GM18517 (cell line): ENCODE results near the gene HSPA8.
"Not testable (repeated sequence)": the region's sequence is repeated elsewhere in the genome, so short reads cannot be mapped to it uniquely, and the experiment has no call there.

Source experiments
- ATAC-seq: cut with Tn5 transposase; IDR thresholded peaks from one replicate; pipeline ENCODE4 v1.9.1; 2021; ENCODE audit warnings: mild to moderate bottlenecking, moderate library complexity; ENCODE audit not compliant: unreplicated experiment

HSPA8 gene

DNA sequence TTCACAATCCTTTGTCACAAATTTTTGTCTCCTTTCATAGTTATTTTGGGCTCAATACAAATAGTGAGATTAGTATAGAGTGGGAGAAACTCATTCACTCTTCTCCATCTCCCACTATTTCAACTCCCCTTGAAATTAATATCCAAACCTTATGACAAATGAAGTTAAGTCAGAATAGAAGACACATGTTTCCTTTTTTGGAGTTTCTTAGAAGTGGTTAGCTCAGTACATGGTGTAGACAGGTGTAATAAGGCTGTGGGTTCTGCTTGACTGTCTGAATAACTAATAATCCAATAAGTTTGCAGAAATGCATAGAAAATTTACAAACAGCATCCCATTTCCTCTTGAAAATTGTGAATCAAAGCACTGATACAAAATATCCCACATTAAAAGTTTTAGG lies 10.8 kb upstream of the HSPA8 start:
- ATAC-seq = no peak

DNA sequence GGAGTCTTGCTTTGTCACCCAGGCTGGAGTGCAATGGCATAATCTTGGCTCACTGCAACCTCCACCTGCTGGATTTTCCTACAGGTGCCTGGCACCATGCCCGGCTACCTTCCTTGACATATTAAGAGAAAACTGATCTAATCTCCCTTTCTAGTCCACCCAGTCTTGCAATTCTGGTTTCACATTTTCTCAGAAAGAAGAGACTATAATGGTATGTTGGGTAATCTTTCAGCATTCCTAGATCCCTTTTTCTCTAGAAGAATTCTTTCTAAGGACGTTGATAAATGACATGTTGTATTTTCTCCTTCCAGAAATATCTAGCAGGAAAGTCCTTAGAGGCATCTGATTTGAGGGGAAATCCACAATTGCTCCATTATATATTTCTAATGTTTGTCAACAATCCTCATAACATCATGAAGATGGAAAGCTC lies 10.4 kb upstream of the HSPA8 start:
- ATAC-seq = no peak

DNA sequence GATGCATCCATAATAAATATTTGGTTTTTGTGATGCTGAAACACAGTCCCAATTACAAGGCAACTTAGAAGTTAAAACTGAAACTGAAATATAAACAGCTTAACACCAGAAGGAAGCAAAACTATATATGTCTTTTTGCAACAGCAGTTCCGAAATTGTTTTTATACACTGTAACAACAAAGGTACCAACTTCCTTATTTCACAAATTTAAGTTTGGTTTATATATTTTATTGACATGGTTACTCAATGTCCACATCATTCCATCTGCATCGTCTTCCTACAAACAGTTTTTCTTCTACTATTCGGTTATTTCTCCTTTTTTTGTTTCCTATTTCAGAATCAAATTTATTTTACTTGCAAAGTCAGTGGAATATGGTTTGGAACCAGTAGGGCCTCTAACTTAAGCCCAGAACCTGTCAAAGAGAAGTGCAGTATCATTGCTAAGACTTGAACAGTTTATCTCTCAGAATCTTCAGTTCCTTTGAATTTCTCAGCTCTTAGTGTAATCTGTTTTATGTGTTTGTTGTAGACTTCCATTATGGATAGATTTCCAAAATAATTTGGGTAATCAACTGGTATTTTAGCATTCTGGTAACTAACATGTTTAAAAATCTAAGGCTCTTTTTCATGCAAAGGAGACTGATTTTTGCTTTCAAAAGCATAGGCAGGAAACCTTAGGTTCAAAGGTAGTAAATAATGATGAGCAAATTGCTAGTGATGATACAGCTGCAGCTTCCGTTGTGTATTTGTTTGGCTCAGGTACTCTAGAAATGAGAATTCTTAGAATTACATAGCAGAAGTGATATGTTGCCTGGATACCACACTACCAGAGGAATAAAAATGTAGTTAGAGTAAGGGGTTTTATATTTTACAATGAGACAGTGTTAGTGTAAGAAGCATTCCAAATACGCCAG lies 8.2 kb upstream of the HSPA8 start:
- ATAC-seq = peak; percentile 61

DNA sequence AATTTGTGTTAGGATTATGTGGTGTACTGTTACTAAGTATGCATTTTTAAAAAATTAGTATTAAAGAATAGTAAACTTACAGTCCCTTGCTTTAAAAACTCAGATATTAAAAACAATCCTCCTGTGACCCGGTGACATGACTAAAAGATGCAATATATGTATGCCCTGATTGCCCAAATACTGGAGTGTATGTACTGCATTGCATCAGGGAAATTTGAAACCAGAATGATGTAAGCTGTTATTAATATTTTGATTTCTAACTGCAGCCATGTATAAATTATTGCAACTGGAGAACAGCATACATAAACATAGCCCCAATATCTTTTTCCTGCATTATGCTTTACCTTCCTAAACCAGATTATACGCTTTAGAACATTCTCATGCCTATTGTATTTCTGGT lies 3.7 kb upstream of the HSPA8 start:
- no peak for ATAC-seq

DNA sequence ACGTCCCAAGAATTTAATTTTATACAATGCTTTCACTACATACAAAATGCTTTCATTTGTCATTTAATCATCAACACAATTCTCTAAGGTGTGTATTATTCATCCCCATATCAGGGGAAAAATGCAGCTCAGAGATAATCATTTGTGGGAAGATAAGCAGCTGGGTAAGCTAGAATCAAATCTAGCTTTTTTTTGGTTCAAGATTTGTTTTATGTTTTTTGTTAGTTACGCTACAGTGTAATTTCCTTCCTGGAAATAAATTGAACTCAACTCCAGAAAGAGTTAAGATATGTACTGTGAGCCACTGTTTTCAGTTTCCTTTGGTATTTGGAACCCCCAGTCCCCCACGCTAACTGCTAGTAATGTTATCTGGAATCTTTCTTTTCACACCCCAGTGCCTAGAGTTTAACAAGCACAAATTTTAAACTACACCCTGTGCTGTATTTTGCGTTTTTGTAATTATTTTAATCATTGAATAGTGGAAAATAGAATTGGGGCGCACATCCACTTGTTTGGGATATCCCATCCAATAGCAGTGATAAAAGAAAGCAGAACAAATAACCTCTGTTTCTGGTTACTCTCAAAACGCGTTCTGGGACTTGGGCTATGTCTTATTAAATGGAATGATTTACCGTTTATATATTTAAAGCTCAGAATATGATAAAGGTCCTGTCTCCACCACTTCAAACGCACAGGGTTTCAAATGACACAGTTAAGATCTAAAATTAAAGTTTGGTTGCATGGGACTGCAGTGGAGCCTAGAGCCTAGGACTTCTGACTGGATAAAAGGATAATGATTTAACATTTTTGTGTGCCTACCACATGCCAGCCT lies 2.1 kb upstream of the HSPA8 start:
- no peak for ATAC-seq

DNA sequence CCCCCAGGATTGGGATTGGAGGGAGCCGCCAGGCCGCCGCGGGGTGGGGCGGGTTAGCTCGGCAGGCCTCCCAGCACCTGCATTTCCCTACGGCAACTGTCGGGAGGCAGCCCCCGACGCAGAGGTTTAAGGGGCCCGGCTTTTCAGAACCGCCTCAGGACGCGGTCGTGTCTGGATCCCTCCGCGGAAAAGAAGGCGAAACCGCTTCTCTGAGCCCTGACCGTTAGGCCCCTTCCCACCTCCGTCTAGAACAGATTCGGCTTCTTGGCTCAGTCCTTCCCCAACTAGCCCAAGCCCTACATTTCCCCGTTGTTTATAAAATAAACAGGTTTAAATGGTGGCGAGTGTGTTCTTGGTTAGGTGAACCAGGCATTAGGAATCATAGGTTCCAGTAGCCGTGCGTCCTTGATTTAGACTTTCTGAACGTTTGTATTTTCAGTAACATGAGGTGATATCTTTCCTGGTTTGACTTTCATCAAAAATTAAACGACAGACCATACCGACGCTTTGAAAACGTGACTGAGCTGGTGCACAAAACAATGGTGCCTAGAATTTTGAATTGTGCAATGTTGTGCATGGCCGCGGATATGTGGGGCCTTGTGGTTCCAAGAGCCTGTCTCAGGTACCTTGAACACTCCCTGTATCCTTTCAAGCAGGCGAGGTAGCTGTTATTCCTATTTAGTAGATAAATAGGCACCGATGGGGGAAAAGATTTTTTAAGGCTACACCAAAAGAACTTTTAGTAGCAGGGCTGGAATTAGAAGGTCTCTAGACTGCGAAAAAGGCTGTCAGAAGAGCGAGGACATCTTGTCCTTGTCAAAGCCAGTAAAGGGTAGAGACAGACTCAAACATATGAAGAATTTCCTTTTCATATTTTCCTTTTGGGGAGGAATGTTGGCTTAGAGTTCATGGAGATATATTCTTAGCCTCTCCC lies 1.2 kb upstream of the HSPA8 start:
- no peak for ATAC-seq

DNA sequence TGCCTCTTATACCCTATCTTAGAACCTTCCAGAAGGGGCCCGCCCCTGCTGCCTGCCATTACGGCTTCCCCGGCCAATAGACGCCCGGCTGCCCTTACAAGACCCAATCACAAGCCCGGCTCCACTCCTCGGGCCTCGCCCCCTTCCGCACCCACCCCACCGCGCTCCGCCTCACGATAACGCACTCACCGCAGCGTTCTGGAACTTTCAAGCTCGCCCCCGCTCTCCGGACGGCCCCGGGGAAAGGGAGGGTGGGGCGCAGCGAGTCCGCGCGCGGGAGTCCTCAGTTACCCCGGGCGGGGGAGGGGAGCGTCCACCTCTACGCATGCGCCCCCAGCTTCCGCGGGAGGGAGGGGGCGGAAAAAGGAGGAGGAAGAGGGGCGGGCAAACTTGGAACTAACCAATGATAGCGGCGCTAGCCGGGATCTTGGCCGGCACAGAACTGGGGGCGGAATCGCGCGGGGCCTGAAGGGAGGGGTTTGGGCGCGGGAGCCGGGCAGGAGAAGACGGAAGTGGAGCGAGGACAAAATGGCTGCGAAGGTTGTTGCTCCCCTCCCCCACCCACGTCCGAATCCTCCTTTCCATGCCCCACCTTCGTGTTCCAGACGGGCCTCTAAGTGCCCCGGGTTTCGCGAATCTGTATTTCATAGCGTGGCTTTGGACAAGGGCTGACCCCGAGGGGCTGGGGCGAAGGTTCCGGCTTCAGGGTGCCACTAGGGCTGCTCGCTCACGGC lies 389 bp upstream of the HSPA8 start:
- peak; percentile 83 for ATAC-seq

DNA sequence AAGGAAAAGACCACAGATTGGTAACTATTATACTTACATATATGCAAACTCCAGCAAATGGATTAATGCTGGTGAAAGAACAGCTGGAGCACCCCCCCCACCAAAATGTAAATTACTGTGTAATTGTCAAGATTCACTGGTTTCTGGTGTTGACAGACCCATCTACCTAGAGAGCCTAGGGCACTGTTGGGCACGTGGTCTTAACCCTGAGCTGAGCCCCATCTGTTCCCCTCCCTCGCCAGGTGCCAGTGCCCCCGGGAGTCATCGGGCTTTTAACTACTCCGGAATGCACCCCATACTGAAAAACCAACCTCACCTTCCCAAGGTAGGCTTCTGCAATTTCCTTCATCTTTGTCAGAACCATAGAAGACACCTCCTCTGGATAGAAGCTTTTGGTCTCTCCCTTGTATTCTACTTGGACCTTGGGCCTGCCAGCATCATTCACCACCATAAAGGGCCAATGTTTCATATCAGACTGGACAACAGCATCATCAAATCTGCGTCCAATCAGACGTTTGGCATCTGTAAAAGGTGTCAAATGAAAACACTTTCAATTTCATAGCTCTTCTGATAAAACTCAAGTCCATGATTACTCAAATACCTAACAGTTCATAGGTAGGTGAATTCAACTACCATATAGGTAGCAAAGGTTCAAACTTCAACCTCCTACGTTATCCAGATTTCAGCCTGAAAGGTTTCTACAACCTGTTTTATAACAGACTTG lies 1.5 kb downstream of the HSPA8 start:
- ATAC-seq = no peak

DNA sequence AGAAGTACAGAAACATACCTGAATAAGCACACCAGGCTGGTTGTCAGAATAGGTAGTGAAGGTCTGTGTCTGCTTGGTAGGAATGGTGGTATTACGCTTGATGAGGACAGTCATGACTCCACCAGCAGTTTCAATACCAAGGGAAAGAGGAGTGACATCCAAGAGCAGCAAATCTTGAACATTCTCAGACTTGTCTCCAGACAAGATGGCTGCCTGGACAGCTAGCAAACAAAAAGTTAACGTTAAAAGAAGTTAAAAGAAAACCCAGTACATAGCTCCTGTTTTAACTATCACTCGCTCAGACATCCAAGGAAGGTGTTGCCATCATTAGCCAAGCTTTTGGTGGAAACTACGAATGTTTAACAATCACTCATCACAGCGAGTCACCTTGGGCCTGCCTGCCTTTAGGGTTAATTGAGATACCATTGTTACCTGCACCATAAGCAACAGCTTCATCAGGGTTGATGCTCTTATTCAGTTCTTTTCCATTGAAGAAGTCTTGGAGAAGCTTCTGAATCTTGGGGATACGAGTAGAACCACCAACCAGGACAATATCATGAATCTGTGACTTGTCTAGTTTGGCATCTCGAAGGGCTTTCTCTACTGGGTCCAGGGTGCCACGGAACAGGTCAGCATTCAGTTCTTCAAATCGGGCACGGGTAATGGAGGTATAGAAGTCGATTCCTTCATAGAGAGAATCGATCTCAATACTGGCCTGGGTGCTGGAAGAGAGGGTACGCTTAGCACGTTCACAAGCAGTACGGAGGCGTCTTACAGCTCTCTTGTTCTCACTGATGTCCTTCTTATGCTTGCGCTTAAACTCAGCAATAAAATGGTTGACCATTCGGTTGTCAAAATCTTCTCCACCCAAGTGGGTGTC lies 2.7 kb downstream of the HSPA8 start:
- not testable (repeated sequence) for ATAC-seq

DNA sequence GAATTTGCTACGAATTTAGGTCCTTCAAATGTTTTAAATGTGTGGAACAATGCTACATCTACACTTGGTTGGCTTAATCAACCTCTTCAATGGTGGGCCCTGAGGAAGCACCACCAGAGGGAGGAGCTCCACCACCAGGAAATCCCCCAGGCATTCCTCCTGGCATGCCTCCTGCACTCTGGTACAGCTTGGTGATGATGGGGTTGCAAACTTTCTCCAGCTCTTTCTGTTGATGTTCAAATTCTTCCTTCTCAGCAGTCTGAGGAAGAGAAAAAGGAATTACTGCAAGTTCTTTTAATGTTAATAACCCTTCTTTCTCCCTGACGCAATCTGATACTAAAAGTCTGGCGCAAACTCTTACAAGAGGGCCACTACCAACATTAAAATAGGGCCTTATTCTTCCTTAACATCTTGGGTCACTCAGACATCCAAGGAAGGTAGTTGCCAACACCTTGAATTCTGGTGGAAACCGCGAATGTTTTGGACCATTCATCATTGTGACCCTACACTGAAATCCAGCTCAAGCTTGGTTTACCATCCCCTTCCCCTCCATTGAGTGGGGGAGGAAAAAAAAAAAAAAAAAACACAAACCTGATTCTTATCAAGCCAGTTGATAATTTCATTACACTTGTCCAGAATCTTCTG lies 4.2 kb downstream of the HSPA8 start:
- no peak for ATAC-seq

DNA sequence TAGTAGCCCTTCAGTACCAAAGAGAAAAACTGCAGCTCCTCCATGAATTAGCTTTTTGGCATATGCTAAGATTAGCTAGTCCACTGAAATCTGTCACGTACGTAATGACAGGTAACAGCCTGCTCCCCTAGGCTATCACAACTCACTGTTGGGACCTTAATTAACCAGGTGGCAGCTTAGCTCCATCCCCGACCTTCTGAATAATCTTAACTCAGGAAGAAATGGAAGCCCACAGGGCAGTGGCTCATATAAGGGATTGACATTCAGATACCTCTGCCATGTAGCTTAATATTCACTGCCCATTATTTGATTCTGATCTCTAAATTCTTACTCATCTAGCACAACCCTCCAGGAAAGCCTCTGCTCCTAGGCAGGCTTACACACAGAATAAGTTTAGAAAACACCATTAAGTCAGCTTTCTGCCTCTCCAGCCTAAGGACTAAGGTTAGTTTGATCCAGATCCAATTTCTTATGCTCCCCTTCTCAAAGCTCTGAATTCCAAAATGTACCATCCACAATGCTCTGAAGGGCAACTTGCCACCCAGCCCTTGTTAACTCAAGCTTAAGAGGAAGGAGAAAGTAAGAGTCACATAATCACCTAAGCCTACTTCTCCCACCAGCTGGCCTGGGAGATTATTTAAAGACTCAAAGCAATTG lies 5.0 kb downstream of the HSPA8 start:
- no peak for ATAC-seq

DNA sequence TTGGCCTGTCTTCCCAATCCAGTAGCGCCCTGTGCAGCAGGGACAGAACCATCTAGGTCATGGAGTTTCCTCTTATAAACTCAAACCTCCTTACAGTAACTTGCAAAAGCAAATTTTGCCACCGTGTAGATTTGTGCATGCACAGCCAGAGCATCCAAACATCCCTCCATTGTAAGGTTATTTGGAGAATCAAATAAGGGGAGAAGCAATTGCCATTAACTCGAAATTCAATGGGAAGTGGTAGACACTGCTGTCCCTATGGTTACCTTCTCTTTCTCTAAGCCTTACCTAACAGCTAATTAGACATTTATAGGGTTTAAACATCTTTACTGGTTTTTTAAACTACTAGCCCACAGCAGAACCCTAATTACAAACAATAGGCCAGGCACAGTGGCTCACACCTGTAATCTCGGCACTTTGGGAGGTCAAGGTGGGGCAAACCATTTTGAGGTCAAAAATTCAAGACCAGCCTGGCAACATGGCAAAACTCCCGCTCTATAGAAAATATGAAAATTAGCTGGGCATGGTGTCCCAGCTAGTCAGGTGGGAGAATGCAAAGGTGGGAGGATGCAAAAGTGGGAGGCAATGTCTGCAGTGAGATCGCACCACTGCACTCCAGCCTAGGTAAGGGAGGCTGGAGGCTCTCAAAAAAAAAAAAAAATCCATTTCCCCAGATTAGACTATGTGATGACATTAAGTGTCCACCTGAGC lies 6.6 kb downstream of the HSPA8 start:
- ATAC-seq = no peak

DNA sequence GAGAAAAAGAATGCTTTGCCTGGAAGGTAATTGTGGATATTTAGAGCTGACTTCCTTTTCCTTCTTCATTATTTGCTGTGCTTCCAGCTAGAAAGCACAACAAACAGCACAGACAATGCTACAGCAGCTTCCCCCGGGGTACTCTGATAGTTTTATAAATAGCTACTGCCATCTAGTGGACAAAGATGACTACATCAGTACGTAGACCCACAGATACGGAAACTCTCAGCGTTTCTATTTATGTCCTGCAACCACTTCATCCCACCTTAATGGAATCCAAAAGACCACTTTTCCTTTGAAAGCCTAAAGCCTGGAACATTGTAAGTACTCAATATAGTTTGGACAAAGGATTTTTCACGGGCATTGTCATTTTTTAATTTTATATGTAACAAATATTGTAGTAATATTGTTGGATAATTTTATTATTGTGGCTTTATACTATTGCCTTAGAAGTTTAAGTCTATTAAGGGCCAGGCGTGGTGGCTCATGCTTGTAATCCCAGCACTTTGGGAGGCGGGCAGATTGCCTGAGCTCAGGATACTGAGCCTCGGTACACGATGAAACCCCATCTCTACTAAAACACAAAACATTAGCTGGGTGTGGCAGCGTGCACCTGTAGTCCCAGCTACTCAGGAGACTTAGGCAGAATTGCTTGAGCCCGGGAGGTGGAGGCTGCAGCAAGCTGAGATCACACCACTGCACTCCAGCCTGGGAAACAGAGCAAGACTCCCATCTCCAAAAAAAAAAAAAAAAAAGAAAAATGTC lies 7.5 kb downstream of the HSPA8 start:
- ATAC-seq = peak; percentile 66

DNA sequence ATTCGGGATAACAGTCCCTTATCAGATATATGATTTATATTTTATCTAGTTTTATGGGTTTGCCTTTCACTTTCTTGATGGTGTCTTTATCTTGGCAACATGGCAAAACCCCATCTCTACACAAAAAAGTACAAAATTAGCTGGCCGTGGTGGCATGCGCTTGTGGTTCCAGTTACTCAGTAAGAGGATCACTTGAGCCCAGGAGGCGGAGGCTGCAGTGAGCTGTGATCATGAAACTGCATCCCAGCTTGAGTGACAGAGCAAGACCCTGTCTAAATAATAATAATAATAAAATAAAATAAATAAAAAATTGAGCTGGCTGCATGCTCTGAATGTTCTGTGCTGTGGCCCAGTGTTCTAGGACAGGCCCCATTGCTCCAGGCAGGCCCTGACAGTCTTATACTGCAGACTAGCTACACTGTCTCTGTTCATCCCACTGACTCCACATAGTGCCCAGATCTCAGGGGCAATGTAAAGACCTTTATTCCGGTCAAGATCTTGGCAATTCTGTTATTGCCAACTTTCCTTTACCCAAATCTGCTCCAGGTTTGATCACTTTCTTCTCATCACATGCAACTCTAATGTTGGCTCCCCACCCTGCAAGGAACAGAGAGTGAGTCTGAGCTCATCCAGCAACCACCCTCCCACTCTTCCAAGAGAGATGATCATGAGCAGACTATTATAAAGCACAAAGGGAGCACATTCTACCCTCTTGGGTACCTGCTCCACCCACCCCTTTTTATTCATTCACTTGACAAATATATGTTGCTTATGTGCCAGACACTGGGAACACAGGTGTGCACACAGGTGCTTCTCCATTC lies 8.8 kb downstream of the HSPA8 start:
- no peak for ATAC-seq

DNA sequence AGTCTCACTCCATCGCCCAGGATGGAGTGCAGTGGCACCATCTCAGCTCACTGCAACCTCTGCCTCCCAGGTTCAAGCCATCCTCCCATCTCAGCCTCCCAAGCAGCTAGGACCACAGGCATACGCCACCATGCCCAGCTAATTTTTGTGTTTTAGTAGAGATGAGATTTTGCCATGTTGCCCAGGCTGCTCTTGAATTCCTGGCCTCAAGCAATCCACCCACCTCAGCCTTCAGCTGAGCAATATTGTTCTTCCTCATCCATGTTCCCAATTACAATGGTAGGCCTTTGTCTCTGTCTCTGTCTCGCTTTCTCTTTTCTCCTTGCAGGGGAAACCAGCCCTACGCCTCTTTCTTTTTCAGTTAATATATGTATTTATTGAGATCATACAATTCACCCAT lies 10.3 kb downstream of the HSPA8 start:
- ATAC-seq = no peak
